Suprapubic skin (tissue), 4 donors: ENCODE results near the gene NCAPD3.

Source experiments
- CTCF ChIP-seq, 2 donors: fragments of 200-600 bp in 1 of 2; fragments of 450-650 bp in 1 of 2; sonication (generic) in 1 of 2; IDR thresholded peaks; one replicate each; pipeline ENCODE4 v1.5.1; 2016 to 2019; ENCODE audit warnings: antibody characterized with exemption in 2 of 2, mild to moderate bottlenecking in 1 of 2, moderate library complexity in 1 of 2
- EP300 ChIP-seq: sonication (generic); formaldehyde crosslinking; IDR thresholded peaks from one replicate; pipeline ENCODE4 v1.6.1; 2017; ENCODE audit warnings: antibody characterized with exemption
- POLR2AphosphoS5 ChIP-seq, 3 donors: sonication (generic); formaldehyde crosslinking; IDR thresholded peaks; one replicate each; pipeline ENCODE4 v1.6.1; 2017; ENCODE audit warnings: antibody characterized with exemption in 3 of 3

- TF ChIP-seq CTCF (IDR thresholded peaks at IDR 0.05) (peak in 1 of 2 donors; percentile 39), POLR2AphosphoS5 (IDR thresholded peaks at IDR 0.05) (no peak), EP300 (no peak)
These were observed 20.8 kb upstream of the NCAPD3 start for GRCh38 chr11:134244593-134244992.
